ENCODE measurements around the gene PRR22. TPM values are rescaled to one million over a fixed set of nuclear protein-coding genes. Genes with fewer than 3 reads are reported as not detected.
"Not testable (repeated sequence)": the region's sequence is repeated elsewhere in the genome, so short reads cannot be mapped to it uniquely, and the experiment has no call there.

Gene PRR22
- total and polyA plus RNA-seq, 7 experiments from 2014 or later: 0.20 to 8.6 (median 6.1) TPM; not detected in 1

- POLR2A ChIA-PET; H3K27me3 ChIP-seq (ENCODE audit: control insufficient read depth in 2 of 2, insufficient read depth in 2 of 2, low read length in 2 of 2); H3K36me3 ChIP-seq (ENCODE audit: control insufficient read depth in 2 of 3, insufficient read depth in 3 of 3, low read length in 3 of 3); H3K9me3 ChIP-seq (ENCODE audit: control insufficient read depth in 2 of 3, low read length in 3 of 3); ATAC-seq; H3K4me3 ChIP-seq (ENCODE audit: low read length); intact Hi-C loops (cut with micrococcal nuclease); CTCF ChIA-PET; H3K4me1 Mint-ChIP-seq; H3K36me3 Mint-ChIP-seq; H3K27me3 Mint-ChIP-seq; DNase-seq; H3K4me3 Mint-ChIP-seq; H3K27ac ChIP-seq (ENCODE audit: low read depth, low read length); H3K9me3 Mint-ChIP-seq; H3K4me1 ChIP-seq (ENCODE audit: control insufficient read depth in 2 of 2, insufficient read depth in 2 of 2, low read length in 2 of 2); H3K27ac Mint-ChIP-seq: not testable (repeated sequence)
Measured at GRCh38 chr19:5733172-5733571, 51.4 kb downstream of the PRR22 start.

Other genes with a start within 250 kb of the PRR22 start
- gene TINCR, start 216.8 kb downstream of the PRR22 start, total RNA-seq: 1 to 10 TPM in 2 of 5 experiments, under 1 TPM in 3; 0.70 to 1.9 (median 0.97) TPM
- not detected for gene TINCR, start 216.8 kb downstream of the PRR22 start, polyA plus RNA-seq
- 100 to 1,000 TPM; 112 to 250 (median 243) TPM for gene SAFB2, start 162.0 kb downstream of the PRR22 start, total RNA-seq
- gene SAFB2, start 162.0 kb downstream of the PRR22 start, polyA plus RNA-seq: 10 to 100 TPM; 28.5 to 49.2 TPM
- gene SAFB, start 161.7 kb downstream of the PRR22 start, total RNA-seq: 100 to 1,000 TPM; 141 to 203 (median 174) TPM
- 100 to 1,000 TPM in 1 of 2 donors, 10 to 100 TPM in 1; 50.3 to 153 TPM for gene SAFB, start 161.7 kb downstream of the PRR22 start, polyA plus RNA-seq
- gene MICOS13, start 104.2 kb downstream of the PRR22 start, total RNA-seq: 10 to 100 TPM; 26.1 to 49.3 (median 38.4) TPM
- 100 to 1,000 TPM in 1 of 2 donors, 10 to 100 TPM in 1; 76.8 to 109 TPM for gene MICOS13, start 104.2 kb downstream of the PRR22 start, polyA plus RNA-seq
- 1 to 10 TPM; 2.8 to 5.2 (median 3.6) TPM for gene HSD11B1L, start 103.7 kb downstream of the PRR22 start, total RNA-seq
- gene HSD11B1L, start 103.7 kb downstream of the PRR22 start, polyA plus RNA-seq: 1 to 10 TPM; 8.4 to 9.6 TPM
- 1,000 to 10,000 TPM in 3 of 5 experiments, 100 to 1,000 TPM in 2; 865 to 1,786 (median 1,037) TPM for gene RPL36, start 94.5 kb downstream of the PRR22 start, total RNA-seq
- 1,000 to 10,000 TPM; 2,342 to 2,564 TPM for gene RPL36, start 94.5 kb downstream of the PRR22 start, polyA plus RNA-seq
- gene LONP1, start 64.6 kb downstream of the PRR22 start, total RNA-seq: 100 to 1,000 TPM in 1 of 5 experiments, 10 to 100 TPM in 4; 62.8 to 102 (median 74.8) TPM
- gene LONP1, start 64.6 kb downstream of the PRR22 start, polyA plus RNA-seq: 10 to 100 TPM; 20.0 to 60.0 TPM
- gene CATSPERD, start 64.1 kb downstream of the PRR22 start, total RNA-seq: under 1 TPM in 1 of 5 experiments, not detected in 4; 0.07 TPM
- gene CATSPERD, start 64.1 kb downstream of the PRR22 start, polyA plus RNA-seq: not detected
- gene DUS3L, start 6.4 kb upstream of the PRR22 start, total RNA-seq: 100 to 1,000 TPM in 2 of 5 experiments, 10 to 100 TPM in 3; 53.2 to 179 (median 82.7) TPM
- gene DUS3L, start 6.4 kb upstream of the PRR22 start, polyA plus RNA-seq: 10 to 100 TPM; 33.1 to 56.5 TPM
- gene NRTN, start 20.3 kb upstream of the PRR22 start, total RNA-seq: 1 to 10 TPM in 1 of 5 experiments, under 1 TPM in 3, not detected in 1; 0.19 to 1.0 (median 0.81) TPM
- gene NRTN, start 20.3 kb upstream of the PRR22 start, polyA plus RNA-seq: under 1 TPM; 0.21 to 0.64 TPM
- gene FUT6, start 55.0 kb upstream of the PRR22 start, total RNA-seq: not detected
- not detected for gene FUT6, start 55.0 kb upstream of the PRR22 start, polyA plus RNA-seq
- under 1 TPM in 2 of 5 experiments, not detected in 3; 0.29 to 0.45 TPM for gene FUT3, start 66.7 kb upstream of the PRR22 start, total RNA-seq
- not detected for gene FUT3, start 66.7 kb upstream of the PRR22 start, polyA plus RNA-seq
- gene FUT5, start 85.8 kb upstream of the PRR22 start, total RNA-seq: 1 to 10 TPM in 2 of 5 experiments, under 1 TPM in 1, not detected in 2; 0.24 to 6.2 (median 2.5) TPM
- gene FUT5, start 85.8 kb upstream of the PRR22 start, polyA plus RNA-seq: not detected
- gene NDUFA11, start 119.0 kb upstream of the PRR22 start, total RNA-seq: 100 to 1,000 TPM; 108 to 241 (median 135) TPM
- 100 to 1,000 TPM; 381 to 415 TPM for gene NDUFA11, start 119.0 kb upstream of the PRR22 start, polyA plus RNA-seq
- gene VMAC, start 120.1 kb upstream of the PRR22 start, total RNA-seq: 10 to 100 TPM; 13.1 to 39.4 (median 27.8) TPM
- gene VMAC, start 120.1 kb upstream of the PRR22 start, polyA plus RNA-seq: 1 to 10 TPM; 6.3 to 7.0 TPM
- 10 to 100 TPM; 22.1 to 80.6 (median 58.5) TPM for gene CAPS, start 129.5 kb upstream of the PRR22 start, total RNA-seq
- gene CAPS, start 129.5 kb upstream of the PRR22 start, polyA plus RNA-seq: 1 to 10 TPM; 1.6 to 4.1 TPM
- gene RANBP3, start 193.4 kb upstream of the PRR22 start, total RNA-seq: 100 to 1,000 TPM in 1 of 5 experiments, 10 to 100 TPM in 4; 88.3 to 104 (median 94.0) TPM
- 10 to 100 TPM in 1 of 2 donors, 1 to 10 TPM in 1; 7.0 to 12.4 TPM for gene RANBP3, start 193.4 kb upstream of the PRR22 start, polyA plus RNA-seq